NCI-H345 treated with DMSO at 0.1 percent for 48 hours (cell line): ENCODE measurements around the gene SHISAL1.

Source experiments
- DNase-seq: peaks from one replicate; lab custom pipeline; 2025; ENCODE audit not compliant: unreplicated experiment; lab: John Stamatoyannopoulos, UW

Gene SHISAL1

GRCh38 chr22:44197271-44197670 lies 115.5 kb downstream of the SHISAL1 start:
- no peak for DNase-seq

GRCh38 chr22:44196731-44197131 lies 116.0 kb downstream of the SHISAL1 start:
- no peak for DNase-seq

- DNase-seq: no peak
These were observed 116.5 kb downstream of the SHISAL1 start for GRCh38 chr22:44196241-44196640.

- DNase-seq: no peak
These were observed 117.4 kb downstream of the SHISAL1 start for GRCh38 chr22:44195189-44195871.

GRCh38 chr22:44194569-44194968 lies 118.2 kb downstream of the SHISAL1 start:
- no peak for DNase-seq
